MM.1S (cell line): ENCODE data around the gene COG5.

Experiments used
- DNase-seq: peaks from one replicate; pipeline ENCODE4 v3.0.0-alpha.2; 2015
- H2AFZ ChIP-seq: fragments of 300-600 bp; sonication (generic); 2 replicates; pipeline ENCODE4 v1.6.0; 2016; ENCODE audit warnings: antibody characterized with exemption, low read length
- H3F3A ChIP-seq: fragments of 300-600 bp; sonication (generic); 2 replicates; pipeline ENCODE4 v1.6.1; 2016; ENCODE audit warnings: mild to moderate bottlenecking, antibody characterized with exemption, low read length, moderate library complexity, mixed read lengths; ENCODE audit not compliant: insufficient read depth
- H3K27ac ChIP-seq: fragments of 300-600 bp; sonication (generic); 2 replicates; pipeline ENCODE4 v1.5.1; 2016; ENCODE audit warnings: mild to moderate bottlenecking, low read length
- H3K27me3 ChIP-seq: fragments of 300-600 bp; sonication (generic); replicated peaks from 2 replicates; pipeline ENCODE4 v1.6.0; 2016; ENCODE audit warnings: low read length; ENCODE audit not compliant: insufficient read depth
- H3K36me3 ChIP-seq: fragments of 300-600 bp; sonication (generic); replicated peaks from 2 replicates; pipeline ENCODE4 v1.6.1; 2016; ENCODE audit warnings: mild to moderate bottlenecking, low read length, mixed read lengths; ENCODE audit not compliant: insufficient read depth
- H3K4me1 ChIP-seq: fragments of 300-600 bp; sonication (generic); 2 replicates; pipeline ENCODE4 v1.6.1; 2016; ENCODE audit warnings: low read length, mixed read lengths
- H3K4me2 ChIP-seq: fragments of 300-600 bp; sonication (generic); 2 replicates; pipeline ENCODE4 v1.6.0; 2016; ENCODE audit warnings: low read depth, low read length
- H3K4me3 ChIP-seq: fragments of 300-600 bp; sonication (generic); 2 replicates; pipeline ENCODE4 v1.5.1; 2016; ENCODE audit warnings: low read length, mixed read lengths
- H3K79me2 ChIP-seq: fragments of 300-600 bp; sonication (generic); 2 replicates; pipeline ENCODE4 v1.6.1; 2016; ENCODE audit warnings: mixed run types, low read length, mixed read lengths
- H3K9ac ChIP-seq: fragments of 300-600 bp; sonication (generic); 2 replicates; pipeline ENCODE4 v1.6.1; 2016; ENCODE audit warnings: low read length, mixed read lengths
- H3K9me2 ChIP-seq: fragments of 300-600 bp; sonication (generic); replicated peaks from 2 replicates; pipeline ENCODE4 v1.6.1; 2016; ENCODE audit warnings: mild to moderate bottlenecking, low read length, mixed read lengths; ENCODE audit not compliant: insufficient read depth
- H3K9me3 ChIP-seq: fragments of 300-600 bp; sonication (generic); replicated peaks from 2 replicates; pipeline ENCODE4 v1.6.1; 2016; ENCODE audit warnings: mild to moderate bottlenecking, low read length, mixed read lengths; ENCODE audit not compliant: insufficient read depth
- H4K20me1 ChIP-seq: fragments of 300-600 bp; sonication (generic); 2 replicates; pipeline ENCODE4 v1.6.1; 2016; ENCODE audit warnings: mild to moderate bottlenecking, low read length, moderate library complexity, mixed read lengths; ENCODE audit not compliant: insufficient read depth
- EZH2 ChIP-seq: fragments of 300-600 bp; sonication (generic); optimal IDR thresholded peaks from 2 replicates; pipeline ENCODE3; 2017; ENCODE audit warnings: low read depth, mild to moderate bottlenecking, antibody characterized with exemption, low read length, mixed read lengths
- EZH2phosphoT487 ChIP-seq: fragments of 300-600 bp; sonication (generic); IDR thresholded peaks from 2 replicates; pipeline ENCODE4 v1.6.1; 2018; ENCODE audit warnings: antibody characterized with exemption, low read length
- TF ChIP-seq, protein P1 (sequence below): fragments of 300-600 bp; sonication (generic); IDR thresholded peaks from 2 replicates; pipeline ENCODE4 v1.5.1; 2016; ENCODE audit warnings: antibody characterized with exemption, low read length, mixed read lengths

Gene COG5

GRCh38 chr7:107383203-107383602 is 180.5 kb downstream of the COG5 start:
- DNase-seq: no peak
- Histone ChIP-seq H4K20me1 (no peaks in the 10 kb centered on the region), H3K4me3 (no peak overlapping the region), H3K4me2 (no peak overlapping the region), H3K36me3 (no peaks in the 10 kb centered on the region), H3K9ac (no peak overlapping the region), H3K27ac (no peak overlapping the region), H3K9me3 (no peaks in the 10 kb centered on the region), H3K4me1 (no peaks in the 10 kb centered on the region), H3K79me2 (no peaks in the 10 kb centered on the region), H3K9me2 (no peaks in the 10 kb centered on the region), H3K27me3 (no peaks in the 10 kb centered on the region), H3F3A (no peaks in the 10 kb centered on the region), H2AFZ (no peak overlapping the region)
- TF ChIP-seq EZH2: no peak
- TF ChIP-seq, protein P1, sequence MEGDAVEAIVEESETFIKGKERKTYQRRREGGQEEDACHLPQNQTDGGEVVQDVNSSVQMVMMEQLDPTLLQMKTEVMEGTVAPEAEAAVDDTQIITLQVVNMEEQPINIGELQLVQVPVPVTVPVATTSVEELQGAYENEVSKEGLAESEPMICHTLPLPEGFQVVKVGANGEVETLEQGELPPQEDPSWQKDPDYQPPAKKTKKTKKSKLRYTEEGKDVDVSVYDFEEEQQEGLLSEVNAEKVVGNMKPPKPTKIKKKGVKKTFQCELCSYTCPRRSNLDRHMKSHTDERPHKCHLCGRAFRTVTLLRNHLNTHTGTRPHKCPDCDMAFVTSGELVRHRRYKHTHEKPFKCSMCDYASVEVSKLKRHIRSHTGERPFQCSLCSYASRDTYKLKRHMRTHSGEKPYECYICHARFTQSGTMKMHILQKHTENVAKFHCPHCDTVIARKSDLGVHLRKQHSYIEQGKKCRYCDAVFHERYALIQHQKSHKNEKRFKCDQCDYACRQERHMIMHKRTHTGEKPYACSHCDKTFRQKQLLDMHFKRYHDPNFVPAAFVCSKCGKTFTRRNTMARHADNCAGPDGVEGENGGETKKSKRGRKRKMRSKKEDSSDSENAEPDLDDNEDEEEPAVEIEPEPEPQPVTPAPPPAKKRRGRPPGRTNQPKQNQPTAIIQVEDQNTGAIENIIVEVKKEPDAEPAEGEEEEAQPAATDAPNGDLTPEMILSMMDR: no peak
- no peak for TF ChIP-seq EZH2phosphoT487

DNA sequence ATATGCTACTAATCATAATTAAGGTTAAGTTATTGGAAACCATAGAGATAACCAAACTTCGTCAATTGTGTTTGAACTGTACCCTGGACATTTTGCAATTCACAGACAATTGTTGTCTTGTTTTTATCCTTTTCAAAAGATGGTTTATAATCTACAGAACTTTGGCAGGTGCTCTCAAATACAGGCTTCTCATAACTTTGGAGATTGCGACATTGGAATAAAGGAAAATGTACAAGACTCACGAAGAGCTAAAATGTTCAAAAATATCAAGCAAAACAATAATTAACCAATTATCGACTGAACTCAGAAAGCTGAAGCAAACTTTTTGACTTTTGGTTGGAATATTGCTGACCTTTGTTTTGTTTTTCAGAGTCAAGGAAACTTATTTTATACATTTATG is 182.3 kb downstream of the COG5 start:
- Histone ChIP-seq H3K4me2 (no peak overlapping the region), H3K9me3 (no peaks in the 10 kb centered on the region), H2AFZ (no peak overlapping the region), H3K4me3 (no peak overlapping the region), H3K27me3 (no peaks in the 10 kb centered on the region), H3K27ac (no peak overlapping the region), H3K79me2 (no peaks in the 10 kb centered on the region), H4K20me1 (no peaks in the 10 kb centered on the region), H3K4me1 (no peaks in the 10 kb centered on the region), H3F3A (no peaks in the 10 kb centered on the region), H3K9me2 (no peaks in the 10 kb centered on the region), H3K36me3 (no peaks in the 10 kb centered on the region), H3K9ac (no peak overlapping the region)
- no peak for TF ChIP-seq EZH2phosphoT487
- TF ChIP-seq EZH2: no peak
- TF ChIP-seq, protein P1: no peak
- no peak for DNase-seq

DNA sequence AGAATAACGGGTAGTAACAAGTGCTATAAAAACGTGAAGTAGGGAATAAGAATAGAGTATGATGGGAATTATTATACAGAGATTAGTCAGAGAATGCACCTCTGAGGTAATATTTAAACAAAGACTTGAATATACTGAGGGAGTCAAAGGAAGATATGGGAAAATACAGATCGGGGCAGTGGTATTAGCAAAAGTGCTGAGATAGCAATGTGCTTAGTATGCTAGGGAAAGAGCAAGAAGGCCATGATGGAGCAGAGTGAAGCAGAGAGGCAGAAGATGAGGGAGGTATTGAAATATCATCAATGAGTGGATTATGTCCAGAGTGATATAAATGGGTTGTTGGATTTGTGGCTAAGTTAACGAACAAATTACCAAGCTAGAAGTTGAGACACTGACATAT is 190.4 kb downstream of the COG5 start:
- Histone ChIP-seq H3F3A (no peaks in the 10 kb centered on the region), H3K79me2 (no peaks in the 10 kb centered on the region), H3K9me3 (no peaks in the 10 kb centered on the region), H3K9me2 (no peaks in the 10 kb centered on the region), H3K4me2 (no peak overlapping the region), H2AFZ (no peak overlapping the region), H3K9ac (no peak overlapping the region), H3K27me3 (no peaks in the 10 kb centered on the region), H3K27ac (no peak overlapping the region), H3K4me1 (no peaks in the 10 kb centered on the region), H4K20me1 (no peaks in the 10 kb centered on the region), H3K4me3 (no peak overlapping the region), H3K36me3 (no peaks in the 10 kb centered on the region)
- no peak for TF ChIP-seq EZH2phosphoT487
- TF ChIP-seq, protein P1: no peak
- no peak for TF ChIP-seq EZH2
- no peak for DNase-seq
